PC-9 (cell line): ENCODE results near the gene ZFAND2B. TPM values are rescaled to one million over a fixed set of nuclear protein-coding genes. Genes with fewer than 3 reads are reported as not detected.

Source experiments
- BruUV-seq: library from RNA; stranded (reverse); fragments of 400-500 nt; replicated peaks from 2 replicates; lab custom pipeline; 2021; lab: Mats Ljungman, UMichigan
- CTCF ChIA-PET: fragments of 300-600 bp; sonication (Branson Sonifier 250); formaldehyde crosslinking; loops from one replicate; lab custom pipeline; 2022; ENCODE audit warnings: antibody characterized with exemption; lab: Charles Lee
- POLR2A ChIA-PET: fragments of 300-600 bp; sonication (Branson Sonifier 250); formaldehyde crosslinking; loops from one replicate; lab custom pipeline; 2022; ENCODE audit warnings: antibody characterized with exemption; ENCODE audit not compliant: unreplicated experiment; lab: Charles Lee
- DNase-seq, 2 experiments: peaks; one replicate each; pipeline versions ENCODE4 v3.0.0 to v3.0.0-alpha.2; 2015 to 2022; ENCODE audit warnings: mixed read lengths in 1 of 2
- H2AFZ ChIP-seq: fragments of 200-600 bp; sonication (generic); 2 replicates; pipeline ENCODE4 v1.8.1; 2017; ENCODE audit warnings: antibody characterized with exemption
- H3F3A ChIP-seq: fragments of 200-600 bp; sonication (generic); 2 replicates; pipeline ENCODE4 v1.8.1; 2017; ENCODE audit warnings: antibody characterized with exemption, mild to moderate bottlenecking, low read depth; ENCODE audit not compliant: insufficient read depth
- H3K27ac ChIP-seq: fragments of 200-600 bp; sonication (generic); 2 replicates; pipeline ENCODE4 v1.6.1; 2016; ENCODE audit warnings: mixed run types
- H3K27me3 ChIP-seq: fragments of 200-600 bp; sonication (generic); 2 replicates; pipeline ENCODE4 v1.6.1; 2016; ENCODE audit warnings: low read depth, mixed run types; ENCODE audit not compliant: insufficient read depth
- H3K36me3 ChIP-seq: fragments of 200-600 bp; sonication (generic); 2 replicates; pipeline ENCODE4 v1.6.1; 2016; ENCODE audit warnings: low read depth, mixed run types
- H3K4me1 ChIP-seq: fragments of 200-600 bp; sonication (generic); replicated peaks from 2 replicates; pipeline ENCODE4 v1.6.1; 2016; ENCODE audit warnings: mixed run types; ENCODE audit not compliant: insufficient read depth
- H3K4me2 ChIP-seq: fragments of 200-600 bp; sonication (generic); 2 replicates; pipeline ENCODE4 v1.6.1; 2017; ENCODE audit warnings: mixed run types
- H3K4me3 ChIP-seq: fragments of 200-600 bp; sonication (generic); 2 replicates; pipeline ENCODE4 v1.6.1; 2016; ENCODE audit warnings: mixed run types
- H3K79me2 ChIP-seq: fragments of 200-600 bp; sonication (generic); 2 replicates; pipeline ENCODE4 v1.6.1; 2017; ENCODE audit warnings: low read depth, mixed run types
- H3K9me2 ChIP-seq: fragments of 200-600 bp; sonication (generic); 2 replicates; pipeline ENCODE4 v1.8.1; 2017; ENCODE audit warnings: mild to moderate bottlenecking; ENCODE audit not compliant: insufficient read depth
- H3K9me3 ChIP-seq: fragments of 200-600 bp; sonication (generic); 2 replicates; pipeline ENCODE4 v1.8.1; 2016; ENCODE audit warnings: low read depth; ENCODE audit not compliant: insufficient read depth
- H4K20me1 ChIP-seq: fragments of 200-600 bp; sonication (generic); 2 replicates; pipeline ENCODE4 v1.8.1; 2017; ENCODE audit not compliant: insufficient read depth
- EZH2 ChIP-seq: fragments of 200-600 bp; sonication (generic); IDR thresholded peaks from 2 replicates; pipeline ENCODE4 v1.8.0; 2017; ENCODE audit warnings: antibody characterized with exemption, low read depth
- intact Hi-C: fragments of 100-400 bp; cut with micrococcal nuclease; formaldehyde crosslinking; loops from one replicate; pipeline ENCODE4 v1.10.0; 2022; ENCODE audit not compliant: unreplicated experiment
- total RNA-seq: library from RNA; stranded (reverse); gene quantifications from 2 replicates; pipeline ENCODE4 v1.2.3, GENCODE V29; 2021
- TF ChIP-seq, protein P1 (sequence below): fragments of 200-600 bp; sonication (generic); conservative IDR thresholded peaks from 2 replicates; pipeline ENCODE4 v1.6.1; 2017; ENCODE audit warnings: mixed run types, antibody characterized with exemption, mild to moderate bottlenecking, moderate library complexity

ZFAND2B gene
- total RNA-seq, 1 experiment from 2014 or later = 24.6 TPM

DNA sequence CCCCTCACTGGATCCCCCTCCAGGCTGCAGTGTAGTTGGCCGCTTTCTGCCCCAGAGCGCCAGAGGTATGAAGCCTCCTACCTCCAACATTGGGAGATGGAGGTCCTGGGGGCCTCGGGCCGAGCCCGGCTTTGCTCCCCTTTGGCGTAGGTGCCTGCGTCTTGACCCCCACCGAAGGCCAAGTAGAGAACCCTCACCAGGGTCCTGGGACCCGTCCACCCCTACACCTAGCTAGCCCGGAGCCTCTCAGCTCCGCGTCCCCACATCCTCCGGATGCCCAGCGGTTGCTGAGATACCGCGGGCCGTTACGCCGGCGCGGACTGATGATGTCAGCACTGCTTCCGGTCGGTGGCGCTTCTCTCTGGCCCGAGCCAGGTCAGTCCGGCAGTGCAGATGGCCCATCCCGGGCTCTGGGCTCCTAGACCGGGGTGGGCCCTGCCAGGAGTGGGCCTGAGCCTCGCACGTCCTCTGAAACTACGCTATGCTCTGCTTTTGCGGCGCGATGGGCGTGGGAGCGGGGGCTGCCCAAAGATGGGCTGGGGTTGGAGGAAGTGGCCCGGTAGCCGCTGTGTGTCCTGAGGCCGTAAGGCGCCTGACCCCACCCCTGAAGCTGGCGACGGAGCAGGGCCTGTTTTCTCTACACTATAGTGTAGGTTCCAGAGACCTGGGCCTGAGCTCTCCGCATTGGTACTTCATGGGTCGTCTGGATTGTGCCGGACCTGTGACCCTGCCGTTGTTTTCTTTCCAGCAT, 38.7 kb downstream of the ZFAND2B start, which contains the start of the genes GLB1L and STK16:
Gene GLB1L, minus strand, starts transcription at position 297 of the 751 bp plus-strand sequence. CDS start 1,871 bp downstream, outside the sequence.
Gene STK16, plus strand, starts transcription at position 332 of the 751 bp plus-strand sequence. CDS start 521 bp downstream, outside the sequence.
- Histone ChIP-seq H3K9me3 (no peaks in the 10 kb centered on the region), H3K4me2 (peak within 1 kb of the TSS; percentile 87), H3K4me3 (peak within 1 kb of the TSS; percentile 85), H3K27ac (peak within 1 kb of the TSS; percentile 41; the same call in 1 of the 2 replicates), H2AFZ (peak within 1 kb of the TSS; percentile 95), H3K79me2 (peaks cover 28% of the 10 kb centered on the region), H3K4me1 (peaks cover 45% of the 10 kb centered on the region), H3K27me3 (no peaks in the 10 kb centered on the region), H3F3A (peaks cover 30% of the 10 kb centered on the region), H3K9me2 (no peaks in the 10 kb centered on the region), H4K20me1 (no peaks in the 10 kb centered on the region), H3K36me3 (0 out of 2 replicates have a peak, but pooled peaks cover 3% of the 10 kb centered on the region)
- BruUV-seq = no TSS peak
- DNase-seq = peak; percentile 70 to 89
- CTCF ChIA-PET = interaction anchor here (0.7 kb wide), 1 partner anchor 391 kb away, joined by 3 read pairs; no protein-coding TSS in a partner anchor
- no peak for TF ChIP-seq EZH2
- TF ChIP-seq, protein P1, sequence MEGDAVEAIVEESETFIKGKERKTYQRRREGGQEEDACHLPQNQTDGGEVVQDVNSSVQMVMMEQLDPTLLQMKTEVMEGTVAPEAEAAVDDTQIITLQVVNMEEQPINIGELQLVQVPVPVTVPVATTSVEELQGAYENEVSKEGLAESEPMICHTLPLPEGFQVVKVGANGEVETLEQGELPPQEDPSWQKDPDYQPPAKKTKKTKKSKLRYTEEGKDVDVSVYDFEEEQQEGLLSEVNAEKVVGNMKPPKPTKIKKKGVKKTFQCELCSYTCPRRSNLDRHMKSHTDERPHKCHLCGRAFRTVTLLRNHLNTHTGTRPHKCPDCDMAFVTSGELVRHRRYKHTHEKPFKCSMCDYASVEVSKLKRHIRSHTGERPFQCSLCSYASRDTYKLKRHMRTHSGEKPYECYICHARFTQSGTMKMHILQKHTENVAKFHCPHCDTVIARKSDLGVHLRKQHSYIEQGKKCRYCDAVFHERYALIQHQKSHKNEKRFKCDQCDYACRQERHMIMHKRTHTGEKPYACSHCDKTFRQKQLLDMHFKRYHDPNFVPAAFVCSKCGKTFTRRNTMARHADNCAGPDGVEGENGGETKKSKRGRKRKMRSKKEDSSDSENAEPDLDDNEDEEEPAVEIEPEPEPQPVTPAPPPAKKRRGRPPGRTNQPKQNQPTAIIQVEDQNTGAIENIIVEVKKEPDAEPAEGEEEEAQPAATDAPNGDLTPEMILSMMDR = no peak
- intact Hi-C loops = no loop called here
- POLR2A ChIA-PET = interaction anchor here (0.5 to 0.8 kb wide), 6 partner anchors 39 to 352 kb away, joined by 4 to 8 read pairs (median 4); no protein-coding TSS in a partner anchor

DNA sequence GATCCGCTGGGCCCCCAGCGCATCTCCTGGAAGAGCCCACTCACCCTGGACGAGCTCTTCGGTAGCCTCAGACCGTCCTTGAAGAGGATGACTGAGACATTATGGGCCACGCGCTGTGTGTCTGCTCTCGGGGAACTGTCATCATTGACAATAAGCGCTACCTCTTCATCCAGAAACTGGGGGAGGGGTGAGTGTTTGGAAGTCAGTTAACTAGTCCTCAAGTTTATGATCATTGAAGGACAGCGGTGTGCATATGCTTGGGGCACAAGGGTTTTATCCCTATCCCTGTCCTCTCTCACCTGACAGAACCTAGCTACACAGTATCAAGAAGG, 39.3 kb downstream of the ZFAND2B start:
- intact Hi-C loops = no loop called here
- Histone ChIP-seq H3K4me2 (peak overlapping the region; percentile 87), H3K27me3 (no peaks in the 10 kb centered on the region), H3K4me1 (peaks cover 51% of the 10 kb centered on the region), H3K36me3 (0 out of 2 replicates have a peak, but pooled peaks cover 3% of the 10 kb centered on the region), H3K9me3 (no peaks in the 10 kb centered on the region), H4K20me1 (no peaks in the 10 kb centered on the region), H2AFZ (peak overlapping the region; percentile 95), H3F3A (peaks cover 35% of the 10 kb centered on the region), H3K27ac (peak overlapping the region; percentile 41; the same call in 1 of the 2 replicates), H3K79me2 (peaks cover 28% of the 10 kb centered on the region), H3K4me3 (peak overlapping the region; percentile 85), H3K9me2 (no peaks in the 10 kb centered on the region)
- CTCF ChIA-PET = no interaction called here
- no peak for TF ChIP-seq EZH2
- TF ChIP-seq, protein P1 = no peak
- BruUV-seq = TSS peak; percentile 69
- DNase-seq = no peak
- POLR2A ChIA-PET = interaction anchor here (0.5 to 0.7 kb wide), 2 partner anchors 32 to 40 kb away, joined by 4 read pairs; no protein-coding TSS in a partner anchor

DNA sequence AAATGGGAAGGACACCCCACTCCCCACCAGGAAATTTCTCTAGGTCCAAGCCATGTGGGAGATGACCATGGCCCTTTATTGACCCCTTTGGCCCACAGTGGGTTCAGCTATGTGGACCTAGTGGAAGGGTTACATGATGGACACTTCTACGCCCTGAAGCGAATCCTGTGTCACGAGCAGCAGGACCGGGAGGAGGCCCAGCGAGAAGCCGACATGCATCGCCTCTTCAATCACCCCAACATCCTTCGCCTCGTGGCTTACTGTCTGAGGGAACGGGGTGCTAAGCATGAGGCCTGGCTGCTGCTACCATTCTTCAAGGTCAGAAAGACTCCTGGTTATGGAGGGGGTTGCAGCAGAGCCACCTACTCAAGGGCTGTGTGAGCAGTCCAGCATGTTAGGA, 40.0 kb downstream of the ZFAND2B start:
- no TSS peak for BruUV-seq
- Histone ChIP-seq H3K4me3 (no peak overlapping the region), H3K4me1 (peaks cover 57% of the 10 kb centered on the region), H3K9me2 (no peaks in the 10 kb centered on the region), H3K36me3 (0 out of 2 replicates have a peak, but pooled peaks cover 9% of the 10 kb centered on the region), H3K79me2 (peaks cover 34% of the 10 kb centered on the region), H3K4me2 (peak overlapping the region; percentile 87), H2AFZ (no peak overlapping the region), H4K20me1 (no peaks in the 10 kb centered on the region), H3F3A (peaks cover 42% of the 10 kb centered on the region), H3K27me3 (no peaks in the 10 kb centered on the region), H3K9me3 (no peaks in the 10 kb centered on the region), H3K27ac (no peak overlapping the region)
- ChIA-PET CTCF (no interaction called here), POLR2A (no interaction called here)
- DNase-seq = no peak
- intact Hi-C loops = no loop called here
- TF ChIP-seq EZH2 = no peak
- TF ChIP-seq, protein P1 = no peak
